Stomach (tissue), 9 donors: ENCODE results near the gene CFP. TPM values are rescaled to one million over a fixed set of nuclear protein-coding genes. Genes with fewer than 3 reads are reported as not detected.

Experiments used
- DNase-seq, 2 donors: peaks; one replicate each; pipeline versions ENCODE4 v3.0.0 to v3.0.0-alpha.2; 2013 to 2019
- H3K27ac ChIP-seq, 5 donors: fragments of 200-600 bp in 4 of 5; sonication (generic) in 4 of 5; one replicate each; pipeline ENCODE4 v1.5.1; 2013 to 2019; ENCODE audit warnings: mild to moderate bottlenecking in 1 of 5, moderate library complexity in 1 of 5
- H3K27me3 ChIP-seq, 3 donors: fragments of 200-600 bp; sonication (generic); one replicate each; pipeline ENCODE4 v1.5.1; 2017 to 2019; ENCODE audit warnings: mixed run types in 1 of 3
- H3K36me3 ChIP-seq, 4 donors: fragments of 200-600 bp; sonication (generic); 1 replicate in 3 of 4; 2 replicates in 1 of 4; pipeline ENCODE4 v1.5.1; 2016 to 2019
- H3K4me1 ChIP-seq, 4 donors: fragments of 200-600 bp; sonication (generic); one replicate each; pipeline ENCODE4 v1.5.1; 2016 to 2019
- H3K4me3 ChIP-seq, 4 donors: fragments of 200-600 bp; sonication (generic) in 3 of 4; one replicate each; pipeline ENCODE4 v1.5.1; 2016 to 2019; ENCODE audit warnings: mild to moderate bottlenecking in 1 of 4
- H3K9me3 ChIP-seq, 4 donors: fragments of 200-600 bp; sonication (generic); one replicate each; pipeline ENCODE4 v1.5.1; 2016 to 2019
- EP300 ChIP-seq: sonication (generic); formaldehyde crosslinking; IDR thresholded peaks from one replicate; pipeline ENCODE4 v1.6.1; 2017; ENCODE audit warnings: antibody characterized with exemption
- POLR2A ChIP-seq, 4 donors: fragments of 450-650 bp; IDR thresholded peaks; one replicate each; pipeline ENCODE4 v1.6.1; 2016; ENCODE audit warnings: antibody characterized with exemption in 4 of 4, control low read depth in 2 of 4, mild to moderate bottlenecking in 1 of 4, moderate library complexity in 1 of 4
- POLR2AphosphoS5 ChIP-seq, 3 donors: sonication (generic); formaldehyde crosslinking; IDR thresholded peaks; one replicate each; pipeline ENCODE4 v1.6.1; 2016; ENCODE audit warnings: antibody characterized with exemption in 3 of 3
- WGBS, 5 donors: extraction: QIAGEN DNeasy Blood & Tissue Kit in 3 of 5; methylation state at CpG; one replicate each; pipeline versions ENCODE4 v1.1.5 to v1.1.7; 2013 to 2018; 5-methylcytosine and 5-hydroxymethylcytosine counted together
- intact Hi-C: fragments of 100-400 bp; cut with DNase I; formaldehyde crosslinking; loops from one replicate; pipeline ENCODE4 v1.15.1; 2023; ENCODE audit warnings: low total_unique reads
- polyA plus RNA-seq, 3 donors: library from polyadenylated mRNA; stranded (reverse); fragments of 200-250 nt; gene quantifications; one replicate each; pipeline ENCODE4 v1.2.3, GENCODE V29; 2013
- total RNA-seq, 5 donors: library from RNA; depleted of rRNA; stranded (reverse); fragments of >200 nt; gene quantifications; one replicate each; pipeline versions ENCODE4 v1.1.0 to v1.2.3, GENCODE V29; 2014 to 2016
- TF ChIP-seq, protein P1 (sequence below), 7 experiments: fragments of 450-650 bp in 4 of 7; fragments of 200-600 bp in 3 of 7; sonication (generic) in 3 of 7; IDR thresholded peaks; one replicate each; pipeline ENCODE4 v1.5.1; 2016 to 2019; ENCODE audit warnings: antibody characterized with exemption in 7 of 7, control low read depth in 2 of 7, mild to moderate bottlenecking in 1 of 7
- donor health status: healthy with polysubstance abuse.
- donor health status: Bipolar disorder and iron deficiency.
- donor health status: healthy.

CFP gene
- total and polyA plus RNA-seq, 8 donors = 1.2 to 3.4 (median 3.1) TPM; not detected in 3

- intact Hi-C loops = no loop called here
- H3K27me3 ChIP-seq = peaks cover 0 to 6% (median 0%) of the 10 kb centered on the region in 3 donors
- H3K4me3 ChIP-seq = no peak overlapping the region
- TF ChIP-seq EP300 (no peak), POLR2A (IDR thresholded peaks at IDR 0.05) (no peak), POLR2AphosphoS5 (IDR thresholded peaks at IDR 0.05) (no peak)
- TF ChIP-seq, protein P1, sequence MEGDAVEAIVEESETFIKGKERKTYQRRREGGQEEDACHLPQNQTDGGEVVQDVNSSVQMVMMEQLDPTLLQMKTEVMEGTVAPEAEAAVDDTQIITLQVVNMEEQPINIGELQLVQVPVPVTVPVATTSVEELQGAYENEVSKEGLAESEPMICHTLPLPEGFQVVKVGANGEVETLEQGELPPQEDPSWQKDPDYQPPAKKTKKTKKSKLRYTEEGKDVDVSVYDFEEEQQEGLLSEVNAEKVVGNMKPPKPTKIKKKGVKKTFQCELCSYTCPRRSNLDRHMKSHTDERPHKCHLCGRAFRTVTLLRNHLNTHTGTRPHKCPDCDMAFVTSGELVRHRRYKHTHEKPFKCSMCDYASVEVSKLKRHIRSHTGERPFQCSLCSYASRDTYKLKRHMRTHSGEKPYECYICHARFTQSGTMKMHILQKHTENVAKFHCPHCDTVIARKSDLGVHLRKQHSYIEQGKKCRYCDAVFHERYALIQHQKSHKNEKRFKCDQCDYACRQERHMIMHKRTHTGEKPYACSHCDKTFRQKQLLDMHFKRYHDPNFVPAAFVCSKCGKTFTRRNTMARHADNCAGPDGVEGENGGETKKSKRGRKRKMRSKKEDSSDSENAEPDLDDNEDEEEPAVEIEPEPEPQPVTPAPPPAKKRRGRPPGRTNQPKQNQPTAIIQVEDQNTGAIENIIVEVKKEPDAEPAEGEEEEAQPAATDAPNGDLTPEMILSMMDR (IDR thresholded peaks at IDR 0.05) = no peak
- no peak for DNase-seq
- H3K4me1 ChIP-seq = no peaks in the 10 kb centered on the region
- H3K27ac ChIP-seq = no peak overlapping the region
- H3K9me3 ChIP-seq = peaks cover 0 to 9% (median 0%) of the 10 kb centered on the region in 4 donors
- H3K36me3 ChIP-seq = no peaks in the 10 kb centered on the region
Observed at GRCh38 chrX:47612418-47612817, 17.3 kb downstream of the CFP start.

DNA sequence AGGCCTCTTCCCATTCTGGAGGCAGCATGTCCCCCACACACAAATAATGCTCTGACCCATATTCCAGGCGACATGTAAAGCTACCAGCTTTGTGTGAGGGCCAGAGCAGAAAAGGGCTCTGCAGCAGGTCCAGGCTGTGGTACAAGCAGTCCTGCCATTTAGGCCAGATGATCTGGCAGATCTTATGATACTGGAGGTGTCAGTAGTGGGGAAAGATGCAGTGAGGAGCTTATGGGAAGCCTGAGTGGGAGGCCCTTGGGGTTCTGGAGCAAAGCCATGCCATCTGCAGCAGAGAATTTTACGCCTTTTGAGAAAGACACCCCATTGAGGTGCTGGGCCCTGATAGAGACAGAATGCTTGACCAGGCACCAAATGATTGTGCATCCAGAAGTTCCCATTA, 17.8 kb downstream of the CFP start:
- 67 to 90% (median 84%) methylated on average over 2 of the region's 2 CpGs for WGBS, 5 donors
- no peak overlapping the region for H3K27ac ChIP-seq
- no peak overlapping the region for H3K4me3 ChIP-seq
- H3K27me3 ChIP-seq = peaks cover 0 to 6% (median 0%) of the 10 kb centered on the region in 3 donors
- intact Hi-C loops = no loop called here
- H3K4me1 ChIP-seq = no peaks in the 10 kb centered on the region
- H3K36me3 ChIP-seq = no peaks in the 10 kb centered on the region
- H3K9me3 ChIP-seq = peaks cover 0 to 9% (median 0%) of the 10 kb centered on the region in 4 donors
- no peak for TF ChIP-seq POLR2AphosphoS5 (IDR thresholded peaks at IDR 0.05)
- no peak for TF ChIP-seq POLR2A (IDR thresholded peaks at IDR 0.05)
- TF ChIP-seq, protein P1 (IDR thresholded peaks at IDR 0.05) = no peak
- no peak for TF ChIP-seq EP300
- DNase-seq = no peak

GRCh38 chrX:47611489-47611888, 18.2 kb downstream of the CFP start:
- Histone ChIP-seq H3K36me3 (no peaks in the 10 kb centered on the region), H3K27ac (no peak overlapping the region), H3K9me3 (peaks cover 0 to 9% (median 0%) of the 10 kb centered on the region in 4 donors), H3K4me3 (no peak overlapping the region), H3K4me1 (no peaks in the 10 kb centered on the region), H3K27me3 (peaks cover 0 to 6% (median 0%) of the 10 kb centered on the region in 3 donors)
- intact Hi-C loops = no loop called here
- WGBS, 5 donors = 60 to 93% (median 87%) methylated on average over 2 of the region's 2 CpGs
- no peak for DNase-seq
- TF ChIP-seq POLR2AphosphoS5 (IDR thresholded peaks at IDR 0.05) (no peak), EP300 (no peak), POLR2A (IDR thresholded peaks at IDR 0.05) (no peak)
- TF ChIP-seq, protein P1 (IDR thresholded peaks at IDR 0.05) = no peak

GRCh38 chrX:47610511-47610910, 19.2 kb downstream of the CFP start:
- no peak for DNase-seq
- H3K4me1 ChIP-seq = no peaks in the 10 kb centered on the region
- no peaks in the 10 kb centered on the region for H3K36me3 ChIP-seq
- intact Hi-C loops = no loop called here
- TF ChIP-seq POLR2AphosphoS5 (IDR thresholded peaks at IDR 0.05) = no peak
- no peak for TF ChIP-seq POLR2A (IDR thresholded peaks at IDR 0.05)
- TF ChIP-seq EP300 = no peak
- TF ChIP-seq, protein P1 (IDR thresholded peaks at IDR 0.05) = no peak
- no peak overlapping the region for H3K4me3 ChIP-seq
- H3K27me3 ChIP-seq = peaks cover 0 to 4% (median 0%) of the 10 kb centered on the region in 3 donors
- H3K9me3 ChIP-seq = peaks cover 0 to 9% (median 0%) of the 10 kb centered on the region in 4 donors
- 73 to 79% (median 74%) methylated on average over 4 of the region's 4 CpGs for WGBS, 5 donors
- H3K27ac ChIP-seq = no peak overlapping the region
